Effector CD4-positive, alpha-beta T cell (primary cell): ENCODE results near the gene GYPB. TPM values are rescaled to one million over a fixed set of nuclear protein-coding genes. Genes with fewer than 3 reads are reported as not detected.
"Not testable (repeated sequence)": the region's sequence is repeated elsewhere in the genome, so short reads cannot be mapped to it uniquely, and the experiment has no call there.

Experiments
- DNase-seq: peaks from one replicate; pipeline ENCODE4 v3.0.0-alpha.2; 2020
- total RNA-seq: gene quantifications from one replicate; lab custom pipeline; 2026; lab: John Stamatoyannopoulos, UW

The GYPB gene
- total RNA-seq: not detected

DNA sequence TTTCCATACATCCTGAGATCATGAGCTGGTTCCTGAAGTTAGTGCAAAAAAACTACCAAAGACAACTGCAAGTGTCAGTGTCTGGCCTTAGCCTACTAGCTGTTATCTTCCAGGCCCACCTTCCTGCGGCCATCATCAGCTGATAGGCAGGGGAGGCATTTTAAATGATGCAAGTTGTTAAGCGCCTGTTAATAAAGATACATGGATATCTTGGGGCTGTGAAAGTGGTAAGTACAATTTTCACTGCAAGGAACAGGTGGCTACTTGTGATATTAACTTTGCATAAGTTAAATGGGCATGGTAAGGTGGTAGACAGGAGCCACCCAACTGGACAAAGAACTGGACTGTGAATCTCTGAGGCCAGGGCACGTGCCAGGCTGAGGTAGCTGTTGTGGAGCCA, at the start of gene GYPB:
Gene GYPB (minus strand): TSS at position 104 of the 400 bp plus-strand sequence. CDS start 93 bp downstream, at position 11.
- DNase-seq: not testable (repeated sequence)

DNA sequence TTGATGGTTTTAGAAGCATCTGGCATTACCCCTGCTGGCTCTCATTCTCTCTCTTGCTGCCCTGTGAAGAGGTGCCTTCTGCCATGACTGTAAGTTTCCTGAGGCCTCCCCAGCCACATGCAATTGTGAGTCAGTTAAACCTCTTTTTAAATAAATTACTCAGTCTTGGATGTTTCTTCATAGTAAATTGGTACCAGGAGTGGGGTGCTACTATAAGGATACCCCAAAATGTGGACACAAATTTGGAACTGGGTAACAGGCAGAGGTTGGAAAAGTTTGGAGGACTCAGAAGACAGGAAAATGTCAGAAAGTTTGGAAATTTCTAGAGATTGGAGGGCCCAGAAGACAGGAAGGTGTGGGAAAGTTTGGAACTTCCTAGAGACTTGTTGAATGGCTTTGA, 42.4 kb upstream of the GYPB start:
- not testable (repeated sequence) for DNase-seq

DNA sequence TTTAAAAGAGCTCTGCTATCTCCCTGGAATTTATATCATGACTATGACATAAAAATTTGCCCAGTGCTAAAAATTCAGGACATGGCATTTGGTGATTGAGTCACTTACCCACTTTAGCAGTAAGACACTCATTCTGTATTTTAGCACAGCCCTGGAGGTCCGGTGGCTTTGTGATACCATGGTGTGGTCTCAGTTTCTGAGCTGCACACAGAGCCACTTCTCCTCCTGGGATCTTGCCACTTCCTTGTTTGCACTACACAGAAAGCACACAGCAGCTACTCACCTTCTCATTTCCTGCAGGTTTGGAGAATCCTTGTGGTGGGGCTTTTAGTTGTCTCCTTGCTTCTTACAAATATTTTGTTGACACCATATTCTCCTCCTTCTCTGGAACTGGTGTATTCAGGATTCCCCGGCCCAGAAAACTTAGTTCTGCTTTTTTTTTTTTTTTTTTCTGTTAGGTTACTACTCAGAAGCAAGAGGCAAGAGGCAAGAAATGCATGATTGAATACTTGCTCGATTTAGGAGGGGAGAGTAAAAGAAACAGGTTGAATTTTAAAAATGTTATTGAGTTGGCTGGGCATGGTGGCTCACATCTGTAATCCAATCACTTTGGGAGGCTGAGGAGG, 41.2 kb upstream of the GYPB start:
- DNase-seq: not testable (repeated sequence)

DNA sequence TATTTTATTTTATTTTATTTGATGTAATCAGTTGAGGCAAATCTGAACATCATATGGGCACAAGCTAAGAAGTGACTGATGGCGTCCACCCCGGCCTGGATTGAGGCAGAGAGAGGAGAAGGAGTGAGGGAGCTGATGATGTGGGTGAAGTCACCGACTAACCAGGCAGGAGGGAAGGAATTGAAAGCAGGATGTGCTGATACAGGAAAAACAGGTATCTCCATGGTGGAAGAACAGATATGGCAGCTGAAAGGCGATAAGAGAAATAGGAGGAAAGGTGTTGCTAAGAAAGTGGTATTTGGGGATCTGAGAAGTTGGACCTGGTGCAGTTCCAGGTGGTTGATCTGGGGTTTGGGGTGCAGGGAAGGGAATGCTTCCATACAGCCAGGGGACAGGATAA, 37.6 kb upstream of the GYPB start:
- DNase-seq: no peak

DNA sequence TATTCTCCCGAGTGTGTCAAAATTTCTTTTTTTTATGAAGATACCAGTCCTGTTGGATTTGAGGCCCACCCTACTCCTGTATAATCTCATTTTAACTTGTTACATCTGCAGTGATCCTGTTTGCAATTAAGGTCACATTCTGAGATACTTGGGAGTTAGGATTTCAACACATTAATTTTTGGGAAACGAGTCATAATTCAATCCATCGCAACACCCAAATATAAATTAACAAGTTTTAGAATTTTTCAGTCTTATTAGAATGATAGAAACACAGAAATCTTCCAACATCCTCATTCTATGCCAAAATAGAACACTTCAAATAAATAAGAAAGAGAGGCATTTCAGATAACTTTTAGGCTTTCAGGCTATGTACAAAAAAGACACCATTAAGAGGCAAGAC, 36.2 kb upstream of the GYPB start:
- DNase-seq: not testable (repeated sequence)

DNA sequence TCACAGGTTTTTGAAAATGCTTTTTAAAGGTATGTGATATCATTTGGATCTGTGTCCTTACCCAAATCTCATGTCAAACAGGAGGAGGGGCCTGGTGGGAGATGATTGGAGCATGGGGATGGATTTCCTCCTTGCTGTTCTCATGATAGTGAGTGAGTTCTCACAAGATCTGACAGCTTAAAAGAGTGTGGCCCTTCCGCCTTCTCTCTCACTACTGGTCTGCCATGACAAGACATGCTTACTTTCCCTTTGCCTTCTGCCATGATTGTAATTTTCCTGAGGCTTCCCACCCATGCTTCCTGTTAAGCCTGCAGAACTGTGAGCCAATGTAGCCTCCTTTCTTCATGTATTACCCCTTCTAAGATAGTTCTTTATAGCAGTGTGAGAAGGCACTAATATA, 32.3 kb upstream of the GYPB start:
- DNase-seq: not testable (repeated sequence)

DNA sequence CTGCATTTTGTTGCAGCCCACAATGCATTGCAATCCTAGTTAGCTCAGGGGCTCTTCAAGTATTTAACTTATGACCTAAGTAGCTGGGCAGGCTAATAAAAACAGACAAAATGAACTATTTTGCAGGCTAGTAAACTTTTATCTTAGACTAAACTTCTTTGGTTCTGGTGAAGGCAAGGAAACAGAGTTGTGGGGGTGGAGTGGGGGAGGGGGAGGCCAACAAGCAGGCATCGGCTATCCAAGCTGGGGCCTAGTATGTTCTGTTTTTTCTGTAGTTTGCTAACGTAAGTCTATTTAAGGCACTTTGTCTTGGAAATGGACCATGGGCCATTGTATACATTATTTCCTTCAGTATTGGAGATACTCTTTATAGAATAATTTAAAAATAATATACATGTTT, 31.5 kb upstream of the GYPB start:
- not testable (repeated sequence) for DNase-seq

DNA sequence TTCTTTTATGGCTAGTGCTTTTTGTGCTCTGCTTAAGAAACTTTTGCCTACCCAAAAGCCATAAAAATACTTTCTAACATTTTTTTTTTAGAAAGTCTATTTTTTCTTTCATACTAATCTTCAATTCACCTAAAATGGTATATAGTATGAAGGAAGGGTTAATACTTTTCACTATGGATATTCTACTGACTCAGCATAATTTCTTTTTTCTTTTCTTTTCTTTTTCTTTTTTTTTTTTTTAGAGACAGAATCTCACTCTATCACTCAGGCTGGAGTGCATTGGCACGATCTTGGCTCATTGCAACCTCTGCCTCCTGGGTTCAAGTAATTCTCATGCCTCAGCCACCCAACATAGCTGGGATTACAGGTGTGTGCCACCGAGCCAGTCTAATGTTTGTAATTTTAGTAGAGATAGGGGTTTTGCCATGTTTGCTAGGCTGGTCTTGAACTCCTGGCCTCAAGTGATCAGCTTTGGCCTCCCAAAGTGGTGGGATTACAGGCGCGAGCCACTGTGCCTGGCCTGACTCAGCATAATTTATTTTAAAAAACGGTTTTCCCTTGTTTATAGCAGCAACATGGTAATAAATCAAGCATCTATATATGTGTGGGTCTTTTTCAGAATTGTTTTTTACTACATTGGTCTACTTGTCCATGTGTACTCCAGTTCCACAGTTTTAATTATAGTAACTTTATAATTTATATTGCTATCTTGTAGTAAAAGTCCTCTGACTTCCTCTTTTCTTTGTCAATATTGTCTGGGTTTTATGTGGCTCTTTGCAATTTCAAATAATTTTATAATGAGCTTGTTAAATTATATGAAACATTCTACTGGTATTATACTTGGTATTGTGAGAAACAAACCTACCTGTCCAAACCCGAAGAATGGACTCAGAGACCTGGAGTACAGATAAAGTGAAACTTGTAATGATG, 30.6 kb upstream of the GYPB start:
- DNase-seq: not testable (repeated sequence)

DNA sequence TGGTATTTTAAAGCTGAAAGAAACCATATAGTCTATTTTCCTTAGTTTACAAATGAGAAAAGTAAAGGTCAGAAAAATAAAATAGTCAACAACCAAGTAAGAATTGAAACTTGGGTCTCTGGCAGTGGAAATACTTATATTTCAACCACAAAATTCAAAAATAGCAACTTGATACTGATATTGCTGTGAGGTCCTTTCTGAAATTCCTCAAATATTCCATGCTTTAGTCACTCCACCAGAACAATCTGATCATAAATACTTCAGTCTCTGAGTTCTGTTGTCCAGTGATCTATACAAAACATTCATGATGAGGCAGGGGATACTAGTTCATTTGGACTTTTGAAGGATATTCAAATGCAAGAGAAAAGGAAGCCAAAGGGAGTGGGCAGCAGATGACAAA, 25.8 kb upstream of the GYPB start:
- DNase-seq: not testable (repeated sequence)

DNA sequence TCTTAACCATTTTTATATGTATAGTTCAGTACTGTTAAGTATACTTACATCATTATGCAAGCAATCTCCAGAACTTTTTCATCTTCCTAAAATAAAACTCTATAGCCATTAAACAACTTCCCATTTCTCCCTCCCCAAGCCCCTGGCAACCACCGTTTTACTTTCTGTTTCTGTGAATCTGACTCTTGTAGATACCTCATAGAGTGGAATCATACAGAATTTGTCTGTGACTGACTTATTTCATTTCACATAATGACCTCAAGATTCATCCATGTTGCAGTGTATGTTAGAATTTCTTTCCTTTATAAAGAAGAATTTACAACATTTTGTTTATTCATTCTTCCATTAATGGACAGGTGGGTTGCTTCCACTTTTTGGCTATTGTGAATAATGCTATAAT, 13.4 kb upstream of the GYPB start:
- not testable (repeated sequence) for DNase-seq

DNA sequence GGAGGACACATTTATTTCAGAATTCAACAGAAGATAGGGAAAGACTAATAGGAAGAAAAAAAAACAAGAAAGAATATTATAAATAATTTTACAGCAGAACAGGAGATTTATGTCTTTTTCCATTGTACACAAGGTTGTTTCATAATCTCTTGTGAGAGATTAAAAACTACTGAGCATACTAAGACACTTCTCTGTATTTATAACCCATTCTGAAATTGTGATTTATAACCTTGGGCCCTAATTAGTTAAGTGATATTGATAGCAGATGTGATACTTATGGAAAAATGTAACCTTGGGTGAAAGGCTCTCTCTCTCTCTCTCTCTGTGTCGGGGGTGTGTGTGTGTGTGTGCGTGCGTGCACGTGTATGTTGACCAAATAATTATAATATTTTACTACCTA, 12.7 kb upstream of the GYPB start:
- DNase-seq: not testable (repeated sequence)

DNA sequence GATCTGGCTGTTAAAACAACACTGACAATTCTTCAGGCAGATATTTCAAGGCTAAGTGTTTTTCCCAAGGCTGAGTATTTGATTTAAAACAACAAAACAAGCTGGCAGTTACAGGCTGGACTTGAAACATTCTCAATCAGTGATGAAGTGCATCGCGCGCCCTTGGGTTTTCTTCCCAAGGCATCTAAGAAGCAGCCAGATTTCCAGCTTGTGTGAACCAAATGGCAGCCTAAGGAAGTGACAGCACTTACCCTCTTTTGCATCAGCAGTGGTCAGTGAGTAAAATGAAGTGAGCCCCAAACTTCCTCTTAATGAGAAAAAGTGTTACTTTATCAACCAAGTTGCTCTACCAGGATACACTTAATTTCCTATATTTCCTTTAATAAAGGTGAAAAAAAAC, 12.2 kb upstream of the GYPB start:
- not testable (repeated sequence) for DNase-seq

DNA sequence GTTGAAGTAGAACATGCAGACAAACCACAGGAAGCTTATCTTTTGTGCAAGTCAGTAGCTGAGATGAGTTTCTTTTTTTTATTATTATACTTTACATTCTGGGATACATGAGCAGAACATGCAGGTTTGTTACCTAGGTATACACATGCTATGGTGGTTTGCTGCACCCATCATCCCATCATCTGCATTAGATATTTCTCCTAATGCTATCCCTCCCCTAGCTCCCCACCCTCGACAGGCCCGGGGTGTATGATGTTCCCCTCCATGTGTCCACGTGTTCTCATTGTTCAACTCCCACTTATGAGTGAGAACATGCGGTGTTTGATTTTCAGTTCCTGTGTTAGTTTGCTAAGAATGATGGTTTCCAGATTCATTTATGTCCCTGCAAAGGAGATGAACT, 11.5 kb upstream of the GYPB start:
- not testable (repeated sequence) for DNase-seq

DNA sequence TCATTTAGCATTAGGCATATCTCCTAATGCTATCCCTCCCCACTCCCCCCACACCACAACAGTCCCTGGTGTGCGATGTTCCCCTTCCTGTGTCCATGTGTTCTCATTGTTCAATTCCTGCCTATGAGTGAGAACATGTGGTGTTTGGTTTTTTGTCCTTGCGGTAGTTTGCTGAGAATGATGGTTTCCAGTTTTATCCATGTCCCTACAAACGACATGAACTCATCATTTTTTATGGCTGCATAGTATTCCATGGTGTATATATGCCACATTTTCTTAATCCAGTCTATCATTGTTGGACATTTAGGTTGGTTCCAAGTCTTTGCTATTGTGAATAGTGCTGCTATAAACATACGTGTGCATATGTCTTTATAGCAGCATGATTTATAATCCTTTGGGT, 7.5 kb upstream of the GYPB start:
- not testable (repeated sequence) for DNase-seq

DNA sequence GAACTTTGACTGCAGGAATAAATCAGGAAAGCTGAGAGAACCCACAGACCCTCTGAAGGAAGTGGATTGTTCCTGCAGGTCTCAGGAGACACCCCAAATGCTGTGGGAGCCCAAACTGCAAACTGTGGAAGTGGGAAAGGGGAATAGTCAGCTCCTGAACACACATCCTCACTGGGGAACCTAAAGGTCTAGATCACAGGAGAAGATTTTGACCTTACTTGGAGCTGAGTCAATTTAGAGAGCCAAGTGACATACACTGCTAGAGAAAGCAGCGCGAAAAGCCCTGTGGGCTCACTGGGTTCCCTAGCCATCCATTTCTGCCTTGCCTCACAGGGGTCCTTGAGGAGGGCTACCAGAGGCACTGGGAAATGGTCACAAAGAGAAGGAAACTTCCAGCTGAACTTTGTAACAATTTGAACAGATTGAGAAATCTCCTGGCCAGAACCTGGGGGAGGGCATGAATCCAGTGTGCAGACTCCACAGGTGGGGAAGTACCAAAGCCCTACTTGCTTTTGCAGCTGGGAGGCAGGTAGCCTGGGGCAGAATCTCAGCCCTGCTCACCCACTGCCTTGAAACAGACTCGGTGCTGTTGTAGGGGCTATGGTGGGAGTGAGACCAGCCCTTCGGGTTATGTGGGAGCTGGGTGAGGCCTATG, 5.3 kb upstream of the GYPB start:
- not testable (repeated sequence) for DNase-seq

DNA sequence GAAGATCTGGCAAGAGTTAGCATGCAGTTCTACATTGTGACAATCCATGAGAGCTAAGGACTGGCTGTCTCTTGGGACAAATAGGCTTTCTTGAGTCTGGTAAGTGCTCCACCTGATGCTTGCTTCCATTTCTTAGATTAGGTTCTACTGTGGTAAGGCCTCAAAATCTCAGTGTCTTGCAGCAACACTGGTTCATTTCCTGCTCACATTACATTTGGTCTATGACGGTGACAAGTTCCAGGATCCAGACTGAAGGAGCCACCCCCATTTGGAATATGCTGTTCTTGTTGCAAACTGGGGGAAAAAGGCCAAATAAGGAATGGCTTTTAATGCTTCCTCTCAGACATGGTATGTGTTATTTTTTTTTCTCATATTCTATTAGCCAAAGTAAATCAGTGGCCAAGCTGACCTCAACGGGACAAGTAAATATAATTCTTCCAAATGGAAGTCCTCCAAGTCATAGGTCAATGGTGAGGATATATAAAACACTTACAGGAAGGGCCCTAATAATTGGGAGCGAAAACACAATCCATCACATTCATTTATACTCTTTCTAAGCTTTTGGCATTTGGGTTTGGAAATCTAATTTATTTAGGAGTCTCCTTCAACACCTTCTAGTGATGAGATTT, 3.7 kb upstream of the GYPB start:
- DNase-seq: not testable (repeated sequence)

DNA sequence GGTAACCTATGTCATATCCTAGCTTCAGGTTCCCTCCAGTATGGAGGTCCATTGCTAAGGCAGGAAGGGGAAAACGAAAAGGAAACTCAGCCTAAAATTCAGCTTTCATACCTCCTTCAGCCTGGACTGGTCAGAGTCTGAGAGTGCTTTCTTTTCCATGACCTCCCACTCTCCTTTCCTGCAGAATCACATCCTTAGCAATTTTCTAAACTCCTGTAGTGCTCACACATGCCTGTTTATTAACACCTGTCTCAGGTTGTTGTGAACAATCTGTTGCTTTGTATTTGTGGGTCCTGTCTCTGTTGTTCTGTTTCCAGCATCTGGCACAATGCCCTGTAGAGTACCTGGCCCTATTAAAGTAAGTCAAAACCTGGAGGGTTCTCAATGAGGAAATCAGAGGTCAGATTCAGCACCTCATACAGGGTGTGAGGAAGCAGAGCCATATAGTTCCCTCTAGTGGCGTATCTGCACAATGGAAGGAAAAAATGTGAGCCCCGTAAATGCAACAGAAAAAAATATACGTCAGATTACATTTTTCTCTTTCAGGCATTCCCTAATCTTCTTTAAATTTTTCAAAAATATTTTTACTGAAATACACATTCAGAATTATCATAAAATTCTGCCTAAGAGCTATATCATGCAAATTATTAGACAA, 2.3 kb upstream of the GYPB start:
- DNase-seq: not testable (repeated sequence)

DNA sequence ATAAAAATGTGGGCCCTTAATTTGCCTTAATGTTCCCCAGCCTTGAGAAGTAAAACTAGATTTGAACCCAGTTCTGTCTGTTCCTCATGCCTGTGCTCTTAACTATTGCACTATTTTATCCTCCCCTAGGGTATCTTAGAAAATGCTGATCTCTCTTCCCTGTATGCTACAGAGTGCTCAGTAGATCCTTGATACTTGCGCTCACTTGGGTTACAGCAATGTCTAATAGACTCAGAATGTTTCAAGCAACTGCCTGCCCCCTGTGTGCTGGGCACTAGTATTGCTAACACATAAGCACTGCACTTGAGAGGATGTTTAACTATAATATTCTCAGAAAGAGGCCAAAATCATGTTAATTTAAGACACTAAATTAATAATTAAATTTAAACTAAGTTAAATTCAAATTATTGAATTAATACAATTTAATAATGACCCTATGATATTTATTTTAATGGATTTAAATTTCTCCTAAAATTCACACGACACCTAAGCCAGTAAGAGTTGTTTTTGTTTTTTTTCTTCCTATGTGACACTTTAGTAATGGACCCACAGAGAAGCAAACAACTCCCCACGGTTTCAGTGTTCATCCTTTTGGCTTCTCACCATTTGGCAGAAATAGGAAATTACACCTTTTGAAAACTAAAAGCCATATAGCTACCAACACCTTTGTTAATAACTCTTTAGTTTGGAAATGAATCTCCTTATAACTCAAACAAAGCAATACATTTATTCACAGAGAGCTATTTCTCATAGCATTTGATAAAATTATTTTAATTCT, 768 bp downstream of the GYPB start:
- DNase-seq: not testable (repeated sequence)

DNA sequence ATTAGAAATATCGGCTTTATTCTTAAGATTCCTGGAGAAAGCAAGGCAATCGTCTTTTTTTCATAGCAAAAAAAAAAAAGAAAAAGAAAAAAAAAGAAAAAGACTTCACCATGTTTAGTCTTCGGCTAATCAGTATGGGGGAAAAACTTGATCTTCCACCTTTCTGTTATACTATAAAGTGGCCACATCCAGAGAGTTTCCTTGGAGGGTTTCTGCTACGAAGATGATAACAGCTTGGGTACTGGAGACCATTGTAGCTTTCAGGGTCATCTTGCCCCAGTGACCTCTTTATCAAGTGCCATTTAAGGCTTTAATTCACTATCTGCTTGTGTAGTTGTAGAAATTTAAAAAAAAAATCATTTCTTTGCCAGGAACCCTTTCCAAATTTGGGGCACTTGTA, 1.9 kb downstream of the GYPB start:
- DNase-seq: not testable (repeated sequence)

DNA sequence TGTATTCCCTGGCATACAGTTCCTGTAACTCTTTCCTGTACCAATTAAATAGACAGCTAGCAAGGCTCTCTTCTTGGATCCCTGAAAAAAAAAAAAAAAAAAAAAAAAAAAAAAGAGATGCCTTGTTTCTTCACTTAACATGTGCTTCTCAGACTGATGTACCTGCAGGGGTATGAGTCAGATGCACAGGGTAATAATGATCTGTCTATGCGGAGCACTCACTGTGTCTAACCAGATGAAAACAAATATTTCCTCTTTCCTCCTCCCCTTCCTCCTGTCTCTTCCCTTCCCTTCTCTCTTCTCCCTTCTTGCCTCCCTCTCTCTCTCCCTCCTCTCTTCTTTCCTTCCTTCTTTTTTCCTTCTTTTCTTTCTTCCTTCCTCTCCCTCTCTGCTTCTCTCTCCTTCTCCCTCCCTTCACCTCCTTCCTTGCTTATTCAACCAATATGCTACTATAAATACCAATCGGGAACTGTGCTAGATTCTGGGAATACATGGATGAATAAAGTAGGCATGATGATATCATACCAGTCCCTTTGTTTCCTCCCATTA, 3.0 kb downstream of the GYPB start:
- not testable (repeated sequence) for DNase-seq

DNA sequence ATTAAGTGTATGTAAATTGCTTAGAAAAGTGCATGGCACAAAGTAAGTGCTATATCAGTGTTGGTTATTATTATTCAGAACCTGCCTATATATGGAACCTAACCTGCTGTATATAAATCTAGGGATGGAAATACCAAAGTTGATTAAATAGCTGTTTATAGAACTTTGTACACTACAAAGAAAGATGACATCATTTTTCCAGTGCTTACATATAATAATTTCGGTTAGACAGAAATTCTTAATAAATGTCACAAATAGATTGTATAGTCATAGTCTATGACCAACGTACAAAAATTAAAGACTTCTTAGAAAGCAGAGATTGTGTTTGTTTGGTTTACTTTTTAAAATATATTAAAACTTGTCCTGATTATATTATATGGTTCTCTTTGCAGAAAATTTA, 4.4 kb downstream of the GYPB start:
- DNase-seq: no peak
